HepG2 (cell line): ENCODE measurements around the gene UBL7. TPM values are rescaled to one million over a fixed set of nuclear protein-coding genes. Genes with fewer than 3 reads are reported as not detected.

Experiments
- ARID2 ChIP-seq: sonication (generic); formaldehyde crosslinking; IDR thresholded peaks from 2 replicates; pipeline ENCODE4 v1.8.1; 2022; ENCODE audit warnings: mild to moderate bottlenecking, missing genetic modification reagents, borderline replicate concordance
- CBX5 ChIP-seq: sonication (generic); formaldehyde crosslinking; IDR thresholded peaks from 2 replicates; pipeline ENCODE4 v1.4.0; 2020; ENCODE audit warnings: missing genetic modification reagents, borderline replicate concordance
- CHD2 ChIP-seq: IDR thresholded peaks from 2 replicates; pipeline ENCODE4 v1.6.1; 2011; ENCODE audit warnings: low read depth, low read length, improper control_type of control experiment
- FOXM1 ChIP-seq: sonication (generic); formaldehyde crosslinking; IDR thresholded peaks from 2 replicates; pipeline ENCODE4 v1.5.0; 2020; ENCODE audit warnings: missing genetic modification reagents
- HMGA1 ChIP-seq: sonication (generic); formaldehyde crosslinking; conservative IDR thresholded peaks from 2 replicates; pipeline ENCODE4 v1.4.0; 2020; ENCODE audit warnings: missing genetic modification reagents
- IKZF5 ChIP-seq: IDR thresholded peaks from 2 replicates; pipeline ENCODE4 v1.6.1; 2018; ENCODE audit warnings: missing genetic modification reagents, mild to moderate bottlenecking, missing compliant biosample characterization
- ISL2 ChIP-seq: sonication (generic); formaldehyde crosslinking; IDR thresholded peaks from 2 replicates; pipeline ENCODE4 v1.5.0; 2020; ENCODE audit warnings: missing genetic modification reagents
- MATR3 ChIP-seq: sonication (generic); formaldehyde crosslinking; IDR thresholded peaks from 2 replicates; pipeline ENCODE4 v1.4.0; 2020; ENCODE audit warnings: missing genetic modification reagents
- NRL ChIP-seq: sonication (generic); formaldehyde crosslinking; IDR thresholded peaks from 2 replicates; pipeline ENCODE4 v1.5.0; 2020; ENCODE audit warnings: missing genetic modification reagents, mild to moderate bottlenecking, moderate library complexity, borderline replicate concordance
- PHF20 ChIP-seq: sonication (generic); formaldehyde crosslinking; IDR thresholded peaks from 2 replicates; pipeline ENCODE4 v1.5.0; 2020; ENCODE audit warnings: mild to moderate bottlenecking, missing genetic modification reagents
- TAF1 ChIP-seq: sonication (generic); formaldehyde crosslinking; IDR thresholded peaks from 2 replicates; pipeline ENCODE4 v1.4.0; 2020; ENCODE audit warnings: missing genetic modification reagents
- TERF1 ChIP-seq: sonication (generic); formaldehyde crosslinking; IDR thresholded peaks from 2 replicates; pipeline ENCODE4 v1.8.0; 2022; ENCODE audit warnings: mild to moderate bottlenecking, missing genetic modification reagents, moderate library complexity
- YEATS4 ChIP-seq: sonication (generic); formaldehyde crosslinking; IDR thresholded peaks from 2 replicates; pipeline ENCODE4 v1.4.0; 2020; ENCODE audit warnings: missing genetic modification reagents, borderline replicate concordance
- ZIK1 ChIP-seq: sonication (generic); formaldehyde crosslinking; IDR thresholded peaks from 2 replicates; pipeline ENCODE4 v1.5.0; 2020; ENCODE audit warnings: mild to moderate bottlenecking, low read depth, missing genetic modification reagents, borderline replicate concordance
- ZNF251 ChIP-seq: sonication (generic); formaldehyde crosslinking; IDR thresholded peaks from 2 replicates; pipeline ENCODE4 v1.9.0; 2021; ENCODE audit warnings: mild to moderate bottlenecking, missing genetic modification reagents
- ZNF274 ChIP-seq: sonication (generic); formaldehyde crosslinking; IDR thresholded peaks from 2 replicates; pipeline ENCODE4 v1.5.1; 2020; ENCODE audit warnings: mild to moderate bottlenecking, missing genetic modification reagents
- ZNF276 ChIP-seq: sonication (generic); formaldehyde crosslinking; IDR thresholded peaks from 2 replicates; pipeline ENCODE4 v1.4.0; 2020; ENCODE audit warnings: mild to moderate bottlenecking, low read depth, missing genetic modification reagents
- ZNF549 ChIP-seq: sonication (generic); formaldehyde crosslinking; IDR thresholded peaks from 2 replicates; pipeline ENCODE4 v1.5.0; 2020; ENCODE audit warnings: missing genetic modification reagents
- ZNF557 ChIP-seq: sonication (generic); formaldehyde crosslinking; IDR thresholded peaks from 2 replicates; pipeline ENCODE4 v1.4.0; 2020; ENCODE audit warnings: missing genetic modification reagents
- ZNF724P ChIP-seq: sonication (generic); formaldehyde crosslinking; IDR thresholded peaks from 2 replicates; pipeline ENCODE4 v1.8.0; 2022; ENCODE audit warnings: missing genetic modification reagents, borderline replicate concordance
- ZNF773 ChIP-seq: sonication (generic); formaldehyde crosslinking; IDR thresholded peaks from 2 replicates; pipeline ENCODE4 v1.4.0; 2020; ENCODE audit warnings: missing genetic modification reagents, borderline replicate concordance
- polyA plus RNA-seq, 8 experiments: library from polyadenylated mRNA; depleted of rRNA in 3 of 8; stranded (reverse) in 7 of 8; unstranded in 1 of 8; fragments of >200 nt; fragmentation: Illumina TruSeq in 4 of 8; extraction: Trizol in 4 of 8; gene quantifications; 2 replicates each; pipeline versions ENCODE4 v1.2.1 to v1.2.3, GENCODE V29; 2011 to 2016; ENCODE audit warnings: low read depth in 4 of 8, missing spikeins in 1 of 8, mixed read lengths in 1 of 8; ENCODE audit not compliant: insufficient read depth in 1 of 8
- total RNA-seq, 5 experiments: library from RNA; depleted of rRNA; stranded (reverse); fragments of >200 nt; fragmentation: Illumina TruSeq; extraction: Trizol; gene quantifications; 2 replicates each; pipeline ENCODE4 v1.2.3, GENCODE V29; 2016; ENCODE audit warnings: low read depth in 1 of 5
- TF ChIP-seq, protein P1 (sequence below): sonication (generic); formaldehyde crosslinking; IDR thresholded peaks from 2 replicates; pipeline ENCODE4 v1.5.1; 2020; ENCODE audit warnings: mild to moderate bottlenecking, missing genetic modification reagents, borderline replicate concordance
- TF ChIP-seq, protein P2 (sequence below): sonication (generic); formaldehyde crosslinking; IDR thresholded peaks from 2 replicates; pipeline ENCODE4 v1.4.0; 2020; ENCODE audit warnings: missing genetic modification reagents

The UBL7 gene
- total and polyA plus RNA-seq, 2 of the 13 experiments (the other 11 are each of a cell fraction or from before 2014, with no cell fraction given): 55.0 to 63.5 TPM

DNA sequence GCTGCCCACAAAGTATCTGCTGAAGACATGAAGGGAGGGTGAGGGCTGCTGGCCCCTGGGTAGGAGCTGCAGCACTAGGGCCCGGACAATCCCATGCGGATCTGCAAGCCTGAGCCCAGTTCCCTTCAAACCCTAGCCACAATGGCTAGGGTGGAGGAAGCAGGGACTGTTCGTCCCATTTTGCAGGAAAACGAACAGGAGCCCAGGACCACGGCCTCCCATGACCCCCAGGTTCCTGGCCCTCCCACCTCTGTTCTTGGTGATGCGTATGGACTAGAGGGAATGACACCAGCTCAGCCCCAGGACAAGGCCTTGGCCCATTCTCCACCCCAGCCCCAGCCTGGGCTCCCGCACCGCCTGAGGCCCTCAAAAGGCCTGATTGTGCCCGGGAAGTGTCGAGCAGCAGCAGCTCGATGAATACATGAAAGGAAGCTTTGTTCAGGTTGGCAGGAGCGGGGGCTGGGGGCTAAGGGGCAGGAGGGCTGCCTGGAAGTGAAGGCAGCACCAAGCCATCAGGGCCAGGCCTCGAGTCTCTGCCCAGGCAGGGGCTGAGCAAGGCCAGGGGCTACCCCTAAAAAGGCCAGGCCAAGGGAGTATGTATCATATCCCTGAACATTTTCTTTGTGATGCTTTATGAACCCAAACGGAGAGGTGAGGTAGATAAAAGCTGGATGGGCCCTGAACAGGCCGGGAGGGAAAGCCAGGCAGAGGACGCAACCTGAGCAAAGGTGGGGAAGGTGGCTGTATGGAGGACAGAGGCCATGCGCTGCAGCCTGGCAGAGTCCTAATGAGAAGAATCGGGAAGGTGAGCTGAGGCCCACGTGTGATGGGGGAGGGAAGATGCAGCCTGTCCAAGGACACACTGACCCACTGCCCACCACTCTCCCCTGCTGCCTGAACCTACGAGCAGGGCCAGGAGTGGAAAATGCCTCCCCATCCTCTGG, 39.4 kb downstream of the UBL7 start (continued):
- TF ChIP-seq HMGA1 (CRISPR knock-in tag) (no peak), ZNF557 (CRISPR knock-in tag) (no peak), ZNF773 (CRISPR knock-in tag) (no peak), ZNF724P (CRISPR knock-in tag) (no peak), TERF1 (CRISPR knock-in tag) (no peak), CHD2 (no peak), ZNF549 (no peak), CBX5 (no peak), PHF20 (CRISPR knock-in tag) (no peak), IKZF5 (CRISPR knock-in tag) (peak; percentile 54; the same call in 1 of the 2 replicates), NRL (peak; percentile 47; the same call in 1 of the 2 replicates), ZNF251 (CRISPR knock-in tag) (no peak), ZNF276 (CRISPR knock-in tag) (no peak), MATR3 (CRISPR knock-in tag) (no peak), ZNF274 (no peak; the same call in 1 of the 2 replicates), ZIK1 (no peak), YEATS4 (CRISPR knock-in tag) (0 out of 2 replicates have a peak, but pooled peaks have one; percentile 54), ISL2 (CRISPR knock-in tag) (0 out of 2 replicates have a peak, but pooled peaks have one; percentile 14), TAF1 (CRISPR knock-in tag) (peak; percentile 30; the same call in 1 of the 2 replicates), FOXM1 (CRISPR knock-in tag) (no peak), ARID2 (CRISPR knock-in tag) (no peak)
- TF ChIP-seq, protein P1, sequence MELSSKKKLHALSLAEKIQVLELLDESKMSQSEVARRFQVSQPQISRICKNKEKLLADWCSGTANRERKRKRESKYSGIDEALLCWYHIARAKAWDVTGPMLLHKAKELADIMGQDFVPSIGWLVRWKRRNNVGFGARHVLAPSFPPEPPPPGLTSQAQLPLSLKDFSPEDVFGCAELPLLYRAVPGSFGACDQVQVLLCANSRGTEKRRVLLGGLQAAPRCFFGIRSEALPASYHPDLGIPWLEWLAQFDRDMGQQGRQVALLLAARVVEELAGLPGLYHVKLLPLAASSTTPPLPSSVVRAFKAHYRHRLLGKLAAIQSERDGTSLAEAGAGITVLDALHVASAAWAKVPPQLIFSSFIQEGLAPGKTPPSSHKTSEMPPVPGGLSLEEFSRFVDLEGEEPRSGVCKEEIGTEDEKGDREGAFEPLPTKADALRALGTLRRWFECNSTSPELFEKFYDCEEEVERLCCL (CRISPR knock-in tag): no peak
- TF ChIP-seq, protein P2, sequence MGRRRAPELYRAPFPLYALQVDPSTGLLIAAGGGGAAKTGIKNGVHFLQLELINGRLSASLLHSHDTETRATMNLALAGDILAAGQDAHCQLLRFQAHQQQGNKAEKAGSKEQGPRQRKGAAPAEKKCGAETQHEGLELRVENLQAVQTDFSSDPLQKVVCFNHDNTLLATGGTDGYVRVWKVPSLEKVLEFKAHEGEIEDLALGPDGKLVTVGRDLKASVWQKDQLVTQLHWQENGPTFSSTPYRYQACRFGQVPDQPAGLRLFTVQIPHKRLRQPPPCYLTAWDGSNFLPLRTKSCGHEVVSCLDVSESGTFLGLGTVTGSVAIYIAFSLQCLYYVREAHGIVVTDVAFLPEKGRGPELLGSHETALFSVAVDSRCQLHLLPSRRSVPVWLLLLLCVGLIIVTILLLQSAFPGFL (CRISPR knock-in tag): no peak
